K562 (cell line): ENCODE results near the gene GFAP. TPM values are rescaled to one million over a fixed set of nuclear protein-coding genes. Genes with fewer than 3 reads are reported as not detected.

Experiments used
- GABPB2 ChIP-seq: fragments of 250-450 bp; sonication (Bioruptor Pico); conservative IDR thresholded peaks from 2 replicates; pipeline ENCODE4 v1.5.1; 2021; ENCODE audit warnings: mild to moderate bottlenecking
- ILF3 ChIP-seq: fragments of 450-650 bp; IDR thresholded peaks from 2 replicates; pipeline ENCODE4 v1.6.1; 2018; ENCODE audit warnings: antibody characterized with exemption, mild to moderate bottlenecking, moderate library complexity, borderline replicate concordance
- polyA plus RNA-seq, 8 experiments: library from polyadenylated mRNA; depleted of rRNA in 4 of 8; stranded (reverse) in 5 of 8; unstranded in 3 of 8; fragments of >200 nt; fragmentation: Nextera tagmentation in 2 of 8; fragmentation: Illumina TruSeq in 1 of 8; extraction: Ambion mirVana in 2 of 8; extraction: Trizol in 1 of 8; gene quantifications; 2 replicates each; pipeline versions ENCODE4 v1.2.1 to v1.2.3, GENCODE V29; 2011 to 2014; ENCODE audit warnings: inconsistent platforms in 1 of 8, missing spikeins in 1 of 8
- total RNA-seq, 7 experiments: library from RNA; depleted of rRNA in 6 of 7; stranded (reverse); fragments of >200 nt in 6 of 7; fragmentation: Illumina TruSeq in 2 of 7; extraction: Trizol in 2 of 7; gene quantifications; 2 replicates each; pipeline versions ENCODE4 v1.2.1 to v1.2.3, GENCODE V29; 2011 to 2021; ENCODE audit warnings: low replicate concordance in 1 of 7
- TF ChIP-seq, protein P1 (sequence below), 2 experiments: fragments of 450-650 bp; IDR thresholded peaks; 2 replicates each; pipeline ENCODE4 v1.6.1; 2016; ENCODE audit warnings: mild to moderate bottlenecking in 2 of 2, borderline replicate concordance in 1 of 2, low read depth in 1 of 2, moderate library complexity in 1 of 2
- TF ChIP-seq, protein P2 (sequence below): fragments of 450-650 bp; conservative IDR thresholded peaks from 2 replicates; pipeline ENCODE4 v1.6.1; 2016; ENCODE audit warnings: missing genetic modification characterization, low read depth, mild to moderate bottlenecking, control low read depth, missing compliant biosample characterization
- TF ChIP-seq, protein P3 (sequence below): fragments of 250-450 bp; sonication (Bioruptor Pico); IDR thresholded peaks from 2 replicates; pipeline ENCODE4 v1.5.0; 2021; ENCODE audit warnings: mild to moderate bottlenecking, borderline replicate concordance
- TF ChIP-seq, protein P4 (sequence below): sonication (generic); formaldehyde crosslinking; IDR thresholded peaks from 2 replicates; pipeline ENCODE4 v1.8.1; 2023; ENCODE audit warnings: mild to moderate bottlenecking, missing genetic modification reagents, moderate library complexity

Gene GFAP
- total and polyA plus RNA-seq, 9 of the 15 experiments (the other 6 are each of a cell fraction or from before 2014, with no cell fraction given): 0.07 to 1.4 (median 0.60) TPM; not detected in 1

DNA sequence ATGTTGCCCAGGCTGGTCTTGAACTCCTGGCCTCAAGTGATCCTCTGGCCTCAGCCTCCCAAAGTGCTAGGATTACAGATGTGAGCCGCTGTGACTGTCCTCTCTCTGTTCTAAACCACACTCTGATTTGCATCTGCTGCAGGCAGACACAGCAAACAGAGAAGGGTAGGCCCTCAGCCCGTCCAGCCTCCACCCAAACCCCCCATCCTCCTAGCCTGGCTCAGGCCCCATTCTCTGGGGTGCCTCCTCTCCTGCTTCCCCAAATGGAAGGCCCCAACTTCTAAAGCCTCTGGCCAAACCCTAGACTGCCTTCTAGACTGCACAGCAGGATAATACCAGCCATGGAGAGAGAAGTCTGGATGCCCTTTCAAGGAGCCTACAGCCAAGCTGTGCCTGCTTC lies 4.1 kb upstream of the GFAP start (continued):
- TF ChIP-seq, protein P1, sequence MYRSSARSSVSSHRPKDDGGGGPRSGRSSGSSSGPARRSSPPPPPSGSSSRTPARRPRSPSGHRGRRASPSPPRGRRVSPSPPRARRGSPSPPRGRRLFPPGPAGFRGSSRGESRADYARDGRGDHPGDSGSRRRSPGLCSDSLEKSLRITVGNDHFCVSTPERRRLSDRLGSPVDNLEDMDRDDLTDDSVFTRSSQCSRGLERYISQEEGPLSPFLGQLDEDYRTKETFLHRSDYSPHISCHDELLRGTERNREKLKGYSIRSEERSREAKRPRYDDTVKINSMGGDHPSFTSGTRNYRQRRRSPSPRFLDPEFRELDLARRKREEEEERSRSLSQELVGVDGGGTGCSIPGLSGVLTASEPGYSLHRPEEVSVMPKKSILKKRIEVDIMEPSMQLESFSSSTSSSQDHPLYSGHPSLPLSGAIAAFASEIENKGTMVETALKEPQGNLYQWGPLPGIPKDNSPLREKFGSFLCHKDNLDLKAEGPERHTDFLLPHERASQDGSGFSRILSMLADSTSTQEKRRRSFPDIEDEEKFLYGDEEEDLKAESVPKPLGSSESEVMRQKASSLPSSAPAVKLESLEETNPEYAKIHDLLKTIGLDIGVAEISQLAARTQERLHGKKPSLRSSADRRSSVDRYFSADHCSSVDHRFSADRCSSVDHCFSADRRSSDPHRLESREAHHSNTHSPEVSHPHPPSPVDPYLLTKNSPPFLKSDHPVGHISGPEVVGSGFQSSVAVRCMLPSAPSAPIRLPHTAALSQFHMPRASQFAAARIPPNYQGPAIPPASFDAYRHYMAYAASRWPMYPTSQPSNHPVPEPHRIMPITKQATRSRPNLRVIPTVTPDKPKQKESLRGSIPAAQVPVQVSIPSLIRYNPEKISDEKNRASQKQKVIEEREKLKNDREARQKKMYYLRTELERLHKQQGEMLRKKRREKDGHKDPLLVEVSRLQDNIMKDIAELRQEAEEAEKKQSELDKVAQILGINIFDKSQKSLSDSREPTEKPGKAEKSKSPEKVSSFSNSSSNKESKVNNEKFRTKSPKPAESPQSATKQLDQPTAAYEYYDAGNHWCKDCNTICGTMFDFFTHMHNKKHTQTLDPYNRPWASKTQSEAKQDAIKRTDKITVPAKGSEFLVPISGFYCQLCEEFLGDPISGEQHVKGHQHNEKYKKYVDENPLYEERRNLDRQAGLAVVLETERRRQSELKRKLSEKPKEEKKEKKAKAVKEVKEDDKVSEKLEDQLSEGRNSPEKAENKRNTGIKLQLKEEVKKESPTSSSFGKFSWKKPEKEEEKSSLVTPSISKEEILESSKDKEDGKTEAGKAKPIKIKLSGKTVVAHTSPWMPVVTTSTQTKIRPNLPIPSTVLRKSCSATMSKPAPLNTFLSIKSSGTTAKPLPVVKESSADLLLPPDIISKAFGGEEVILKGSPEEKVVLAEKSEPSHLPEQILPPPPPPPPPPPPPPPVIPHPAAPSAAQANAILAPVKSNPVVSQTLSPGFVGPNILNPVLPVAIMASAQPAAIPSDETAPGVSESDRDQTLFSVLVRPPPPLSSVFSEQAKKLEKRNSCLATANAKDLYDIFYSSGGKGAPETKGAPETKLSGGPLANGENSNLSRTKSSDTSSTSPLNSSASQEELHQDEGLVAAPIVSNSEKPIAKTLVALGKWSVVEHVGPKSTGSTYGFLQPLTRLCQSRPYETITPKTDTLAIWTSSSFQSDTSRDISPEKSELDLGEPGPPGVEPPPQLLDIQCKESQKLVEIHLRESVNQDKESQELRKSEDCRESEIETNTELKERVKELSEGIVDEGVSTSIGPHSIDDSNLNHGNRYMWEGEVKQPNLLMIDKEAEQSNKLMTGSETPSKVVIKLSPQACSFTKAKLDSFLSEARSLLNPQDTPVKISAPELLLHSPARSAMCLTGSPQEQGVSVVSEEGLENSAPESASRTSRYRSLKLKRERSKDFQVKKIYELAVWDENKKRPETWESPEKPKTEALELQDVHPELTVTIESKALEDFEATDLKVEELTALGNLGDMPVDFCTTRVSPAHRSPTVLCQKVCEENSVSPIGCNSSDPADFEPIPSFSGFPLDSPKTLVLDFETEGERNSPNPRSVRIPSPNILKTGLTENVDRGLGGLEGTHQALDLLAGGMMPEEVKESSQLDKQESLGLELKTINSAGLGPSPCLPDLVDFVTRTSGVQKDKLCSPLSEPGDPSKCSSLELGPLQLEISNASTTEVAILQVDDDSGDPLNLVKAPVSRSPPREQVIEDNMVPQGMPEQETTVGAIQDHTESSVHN (IDR thresholded peaks at IDR 0.05; ENCODE audit: borderline replicate concordance in 1 of 2, low read depth in 1 of 2): no peak
- TF ChIP-seq, protein P2, sequence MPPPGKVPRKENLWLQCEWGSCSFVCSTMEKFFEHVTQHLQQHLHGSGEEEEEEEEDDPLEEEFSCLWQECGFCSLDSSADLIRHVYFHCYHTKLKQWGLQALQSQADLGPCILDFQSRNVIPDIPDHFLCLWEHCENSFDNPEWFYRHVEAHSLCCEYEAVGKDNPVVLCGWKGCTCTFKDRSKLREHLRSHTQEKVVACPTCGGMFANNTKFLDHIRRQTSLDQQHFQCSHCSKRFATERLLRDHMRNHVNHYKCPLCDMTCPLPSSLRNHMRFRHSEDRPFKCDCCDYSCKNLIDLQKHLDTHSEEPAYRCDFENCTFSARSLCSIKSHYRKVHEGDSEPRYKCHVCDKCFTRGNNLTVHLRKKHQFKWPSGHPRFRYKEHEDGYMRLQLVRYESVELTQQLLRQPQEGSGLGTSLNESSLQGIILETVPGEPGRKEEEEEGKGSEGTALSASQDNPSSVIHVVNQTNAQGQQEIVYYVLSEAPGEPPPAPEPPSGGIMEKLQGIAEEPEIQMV (tag): no peak
- TF ChIP-seq, protein P3, sequence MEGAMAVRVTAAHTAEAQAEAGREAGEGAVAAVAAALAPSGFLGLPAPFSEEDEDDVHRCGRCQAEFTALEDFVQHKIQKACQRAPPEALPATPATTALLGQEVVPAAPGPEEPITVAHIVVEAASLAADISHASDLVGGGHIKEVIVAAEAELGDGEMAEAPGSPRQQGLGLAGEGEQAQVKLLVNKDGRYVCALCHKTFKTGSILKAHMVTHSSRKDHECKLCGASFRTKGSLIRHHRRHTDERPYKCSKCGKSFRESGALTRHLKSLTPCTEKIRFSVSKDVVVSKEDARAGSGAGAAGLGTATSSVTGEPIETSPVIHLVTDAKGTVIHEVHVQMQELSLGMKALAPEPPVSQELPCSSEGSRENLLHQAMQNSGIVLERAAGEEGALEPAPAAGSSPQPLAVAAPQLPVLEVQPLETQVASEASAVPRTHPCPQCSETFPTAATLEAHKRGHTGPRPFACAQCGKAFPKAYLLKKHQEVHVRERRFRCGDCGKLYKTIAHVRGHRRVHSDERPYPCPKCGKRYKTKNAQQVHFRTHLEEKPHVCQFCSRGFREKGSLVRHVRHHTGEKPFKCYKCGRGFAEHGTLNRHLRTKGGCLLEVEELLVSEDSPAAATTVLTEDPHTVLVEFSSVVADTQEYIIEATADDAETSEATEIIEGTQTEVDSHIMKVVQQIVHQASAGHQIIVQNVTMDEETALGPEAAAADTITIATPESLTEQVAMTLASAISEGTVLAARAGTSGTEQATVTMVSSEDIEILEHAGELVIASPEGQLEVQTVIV (CRISPR knock-in tag): no peak
- TF ChIP-seq ILF3 (no peak), GABPB2 (CRISPR knock-in tag) (no peak)
- TF ChIP-seq, protein P4, sequence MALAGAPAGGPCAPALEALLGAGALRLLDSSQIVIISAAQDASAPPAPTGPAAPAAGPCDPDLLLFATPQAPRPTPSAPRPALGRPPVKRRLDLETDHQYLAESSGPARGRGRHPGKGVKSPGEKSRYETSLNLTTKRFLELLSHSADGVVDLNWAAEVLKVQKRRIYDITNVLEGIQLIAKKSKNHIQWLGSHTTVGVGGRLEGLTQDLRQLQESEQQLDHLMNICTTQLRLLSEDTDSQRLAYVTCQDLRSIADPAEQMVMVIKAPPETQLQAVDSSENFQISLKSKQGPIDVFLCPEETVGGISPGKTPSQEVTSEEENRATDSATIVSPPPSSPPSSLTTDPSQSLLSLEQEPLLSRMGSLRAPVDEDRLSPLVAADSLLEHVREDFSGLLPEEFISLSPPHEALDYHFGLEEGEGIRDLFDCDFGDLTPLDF (CRISPR knock-in tag): no peak
